Activated naive CD8-positive, alpha-beta T cell treated with anti-CD3 and anti-CD28 coated beads, Interleukin-2, amount 10 ng/mL, durations not matched to agents 7 days and 5 days (primary cell): ENCODE results near the gene C10orf95. TPM values are rescaled to one million over a fixed set of nuclear protein-coding genes. Genes with fewer than 3 reads are reported as not detected.

Experiments used
- microRNA-seq: library from miRNA; unstranded; fragments of <30 nt; microRNA quantifications from one replicate; pipeline ENCODE4 v1.2.0, GENCODE V29; 2022
- total RNA-seq, 2 experiments: library from RNA; stranded (reverse); gene quantifications; one replicate each; pipeline ENCODE4 v1.2.3, GENCODE V29; 2021

Gene C10orf95
- total RNA-seq, 2 experiments from 2014 or later, result 0.28 to 0.54 TPM

Small RNA genes lying within 50 kb of the gene (microRNA-seq; reads per million reads assigned to microRNA genes)
- 15,692 reads per million, percentile 96 among the genes with 10 or more reads in this experiment for gene MIR146B

Other genes starting within 250 kb of the C10orf95 start
- gene ELOVL3, start 225.2 kb downstream of the C10orf95 start, total RNA-seq, result under 1 TPM in 1 of 2 experiments, not detected in 1; 0.22 TPM
- not detected for gene PITX3, start 210.0 kb downstream of the C10orf95 start, total RNA-seq
- gene GBF1, start 206.0 kb downstream of the C10orf95 start, total RNA-seq, result 10 to 100 TPM; 40.1 to 40.6 TPM
- 100 to 1,000 TPM; 103 to 104 TPM for gene NFKB2, start 55.8 kb downstream of the C10orf95 start, total RNA-seq
- 1 to 10 TPM; 3.6 to 4.3 TPM for gene PSD, start 32.8 kb downstream of the C10orf95 start, total RNA-seq
- gene FBXL15, start 30.7 kb downstream of the C10orf95 start, total RNA-seq, result 10 to 100 TPM; 11.7 to 16.3 TPM
- 10 to 100 TPM; 68.6 to 70.3 TPM for gene CUEDC2, start 19.0 kb downstream of the C10orf95 start, total RNA-seq
- gene ACTR1A, start 51.2 kb upstream of the C10orf95 start, total RNA-seq, result 10 to 100 TPM; 64.8 to 67.6 TPM
- 10 to 100 TPM; 13.1 to 13.4 TPM for gene SUFU, start 52.4 kb upstream of the C10orf95 start, total RNA-seq
- 10 to 100 TPM; 54.7 to 55.1 TPM for gene TRIM8, start 192.9 kb upstream of the C10orf95 start, total RNA-seq